Measurements from ENCODE around the gene DNAJB13.
A peak's percentile ranks its signal among the peaks of the same experiment; 100 is the strongest.
"Not testable (repeated sequence)": the region's sequence is repeated elsewhere in the genome, so short reads cannot be mapped to it uniquely, and the experiment has no call there.

The DNAJB13 gene

GRCh38 chr11:73983741-73984538 is 33.1 kb downstream of the DNAJB13 start:
- ChIA-PET CTCF (interaction anchor here (0.9 kb wide), 1 partner anchor 14 kb away, joined by 4 read pairs; no protein-coding TSS in a partner anchor), POLR2A (no interaction called here)
- TF ChIP-seq, protein P1, sequence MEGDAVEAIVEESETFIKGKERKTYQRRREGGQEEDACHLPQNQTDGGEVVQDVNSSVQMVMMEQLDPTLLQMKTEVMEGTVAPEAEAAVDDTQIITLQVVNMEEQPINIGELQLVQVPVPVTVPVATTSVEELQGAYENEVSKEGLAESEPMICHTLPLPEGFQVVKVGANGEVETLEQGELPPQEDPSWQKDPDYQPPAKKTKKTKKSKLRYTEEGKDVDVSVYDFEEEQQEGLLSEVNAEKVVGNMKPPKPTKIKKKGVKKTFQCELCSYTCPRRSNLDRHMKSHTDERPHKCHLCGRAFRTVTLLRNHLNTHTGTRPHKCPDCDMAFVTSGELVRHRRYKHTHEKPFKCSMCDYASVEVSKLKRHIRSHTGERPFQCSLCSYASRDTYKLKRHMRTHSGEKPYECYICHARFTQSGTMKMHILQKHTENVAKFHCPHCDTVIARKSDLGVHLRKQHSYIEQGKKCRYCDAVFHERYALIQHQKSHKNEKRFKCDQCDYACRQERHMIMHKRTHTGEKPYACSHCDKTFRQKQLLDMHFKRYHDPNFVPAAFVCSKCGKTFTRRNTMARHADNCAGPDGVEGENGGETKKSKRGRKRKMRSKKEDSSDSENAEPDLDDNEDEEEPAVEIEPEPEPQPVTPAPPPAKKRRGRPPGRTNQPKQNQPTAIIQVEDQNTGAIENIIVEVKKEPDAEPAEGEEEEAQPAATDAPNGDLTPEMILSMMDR (IDR thresholded peaks at IDR 0.05; ENCODE audit: control extremely low read depth, extremely low read depth, low read depth, missing control alignments) = no peak
- DNase-seq (ENCODE audit: extremely low spot score) = no peak

GRCh38 chr11:73985661-73986060 is 34.8 kb downstream of the DNAJB13 start:
- DNase-seq (ENCODE audit: extremely low spot score); POLR2A ChIA-PET; CTCF ChIA-PET: not testable (repeated sequence)

DNA sequence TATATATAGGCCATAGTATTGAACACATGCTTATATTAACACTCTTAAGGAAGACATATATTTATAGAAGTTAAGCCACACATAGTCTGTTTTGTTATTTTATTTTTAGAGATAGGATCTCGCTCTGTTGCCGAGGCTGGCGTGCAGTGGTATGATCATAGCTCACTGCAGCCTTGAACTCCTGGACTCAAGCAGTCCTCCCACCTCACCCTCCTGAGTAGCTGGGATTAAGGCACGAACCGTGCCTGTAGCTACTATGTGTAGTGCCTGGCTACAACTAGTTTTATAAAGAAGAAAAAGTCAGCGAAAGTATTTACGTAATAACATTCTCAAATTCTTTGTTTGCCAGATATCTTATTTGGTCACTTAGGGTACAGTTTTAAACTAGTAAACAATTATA is 37.4 kb downstream of the DNAJB13 start:
- ChIA-PET CTCF (interaction anchor here (1.6 to 2.7 kb wide), 2 partner anchors 8 to 24 kb away, joined by 6 read pairs; no protein-coding TSS in a partner anchor), POLR2A (no interaction called here)

GRCh38 chr11:73989156-73989555 is 38.3 kb downstream of the DNAJB13 start:
- POLR2A ChIA-PET = no interaction called here
- CTCF ChIA-PET = interaction anchor here (1.6 to 2.2 kb wide), 2 partner anchors 9 to 11 kb away, joined by 6 read pairs; no protein-coding TSS in a partner anchor
- no peak for DNase-seq (ENCODE audit: extremely low spot score)
- TF ChIP-seq, protein P1 (IDR thresholded peaks at IDR 0.05; ENCODE audit: control extremely low read depth, extremely low read depth, low read depth, missing control alignments) = peak; percentile 7

More for the DNA sequence above, 37.4 kb downstream of the DNAJB13 start:
- TF ChIP-seq, protein P1 (IDR thresholded peaks at IDR 0.05; ENCODE audit: control extremely low read depth, extremely low read depth, low read depth, missing control alignments) = no peak
- DNase-seq (ENCODE audit: extremely low spot score) = no peak

DNA sequence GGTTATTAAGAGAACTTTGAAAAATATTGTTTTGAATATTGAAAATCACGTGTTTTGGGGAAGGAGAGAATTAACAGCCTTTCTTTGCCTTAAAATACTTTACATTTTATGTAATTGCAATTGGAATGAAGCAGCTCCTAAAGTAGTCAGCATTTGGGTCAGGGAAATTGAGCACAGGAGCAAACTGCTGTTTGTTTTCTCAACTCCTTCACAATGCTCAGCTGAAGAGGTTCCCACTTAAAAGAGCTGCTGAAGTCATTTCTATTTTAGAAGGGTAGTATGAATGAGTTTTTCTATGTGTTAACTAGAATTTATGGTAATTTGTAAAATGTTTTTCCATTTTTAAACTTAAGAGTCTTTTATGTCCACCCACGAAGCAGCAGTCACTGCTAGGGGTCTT is 39.9 kb downstream of the DNAJB13 start:
- CTCF ChIA-PET = interaction anchor here (1.4 to 2.2 kb wide), 4 partner anchors 10 to 180 kb away, joined by 3 to 8 read pairs (median 4); partner anchors contain the start of genes C2CD3 and PPME1
- TF ChIP-seq, protein P1 (IDR thresholded peaks at IDR 0.05; ENCODE audit: control extremely low read depth, extremely low read depth, low read depth, missing control alignments) = no peak
- POLR2A ChIA-PET = no interaction called here
- DNase-seq (ENCODE audit: extremely low spot score) = no peak

GRCh38 chr11:73991471-73992006 is 40.7 kb downstream of the DNAJB13 start:
- CTCF ChIA-PET = interaction anchor here (0.8 to 2.2 kb wide), 4 partner anchors 13 to 37 kb away, joined by 3 to 6 read pairs (median 4); no protein-coding TSS in a partner anchor
- POLR2A ChIA-PET = interaction anchor here (1.0 kb wide), 2 partner anchors 9 to 12 kb away, joined by 5 to 6 read pairs; partner anchors contain the start of gene UCP2
- TF ChIP-seq, protein P1 (IDR thresholded peaks at IDR 0.05; ENCODE audit: control extremely low read depth, extremely low read depth, low read depth, missing control alignments) = no peak
- DNase-seq (ENCODE audit: extremely low spot score) = no peak
